Iris pigment epithelial cell (primary cell): ENCODE data around the gene ATAD1.
A peak's percentile ranks its signal among the peaks of the same experiment; 100 is the strongest.
"Not testable (repeated sequence)": the region's sequence is repeated elsewhere in the genome, so short reads cannot be mapped to it uniquely, and the experiment has no call there.

Experiments
- DNase-seq: peaks from one replicate; pipeline ENCODE4 v3.0.0-alpha.2; 2011; ENCODE audit warnings: low read depth

Gene ATAD1

DNA sequence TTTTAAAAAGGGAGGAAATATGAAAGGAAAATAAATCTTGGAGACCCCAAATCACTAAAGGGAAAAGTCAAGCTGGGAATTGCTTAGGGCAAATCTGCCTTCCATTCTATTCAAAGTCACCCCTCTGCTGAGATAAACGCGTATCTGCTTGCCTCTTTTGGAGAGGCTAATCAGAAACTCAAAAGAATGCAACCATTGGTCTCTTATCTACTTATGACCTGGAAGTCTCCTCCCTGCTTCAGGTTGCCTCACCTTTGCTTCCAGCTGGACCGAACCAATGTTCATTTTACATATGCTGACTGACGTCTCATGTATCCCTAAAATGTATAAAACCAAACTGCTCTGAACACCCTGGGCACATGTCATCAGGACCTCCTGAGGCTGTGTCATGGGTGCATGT, 14.7 kb downstream of the ATAD1 start:
- DNase-seq: no peak

GRCh38 chr10:87801813-87802435, 16.1 kb downstream of the ATAD1 start:
- DNase-seq: not testable (repeated sequence)

GRCh38 chr10:87799860-87800259, 18.2 kb downstream of the ATAD1 start:
- no peak for DNase-seq

DNA sequence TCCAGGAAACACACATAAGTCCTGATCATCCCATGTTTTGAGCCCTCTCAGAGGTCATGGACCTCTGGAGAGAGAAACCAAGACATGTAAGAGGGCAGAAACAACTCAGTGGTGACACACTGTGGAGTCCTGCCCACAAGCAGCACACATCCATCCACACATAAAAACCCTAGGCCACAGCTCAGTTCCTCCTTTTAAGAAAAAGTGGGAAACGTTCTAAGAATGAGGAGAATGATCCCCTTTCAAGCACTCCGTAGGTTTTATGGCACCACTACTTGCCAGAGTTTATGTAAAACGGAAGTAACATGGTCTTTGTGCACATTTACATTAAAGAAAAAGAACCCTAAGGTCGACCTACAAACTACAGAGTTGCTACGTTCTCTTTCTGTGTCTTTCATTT, 19.9 kb downstream of the ATAD1 start:
- no peak for DNase-seq

DNA sequence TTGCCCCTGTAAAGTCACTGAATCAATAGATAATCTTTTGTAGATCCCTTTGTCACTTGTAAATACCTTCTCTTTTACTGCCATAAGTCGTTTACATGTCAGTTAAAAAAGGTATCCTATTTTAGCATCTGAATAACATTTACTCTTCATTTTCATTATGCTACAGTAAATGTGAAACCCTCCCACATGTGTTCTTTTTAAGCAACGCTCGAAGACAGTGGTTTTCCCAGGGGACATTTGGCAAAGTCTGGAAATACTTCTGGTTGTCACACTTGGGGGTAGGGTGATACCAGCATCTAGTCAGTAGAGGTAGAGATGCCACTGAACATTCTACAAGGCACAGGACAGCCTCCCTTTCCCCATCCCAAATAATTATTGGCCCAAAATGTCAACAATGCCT, 23.7 kb downstream of the ATAD1 start:
- no peak for DNase-seq

DNA sequence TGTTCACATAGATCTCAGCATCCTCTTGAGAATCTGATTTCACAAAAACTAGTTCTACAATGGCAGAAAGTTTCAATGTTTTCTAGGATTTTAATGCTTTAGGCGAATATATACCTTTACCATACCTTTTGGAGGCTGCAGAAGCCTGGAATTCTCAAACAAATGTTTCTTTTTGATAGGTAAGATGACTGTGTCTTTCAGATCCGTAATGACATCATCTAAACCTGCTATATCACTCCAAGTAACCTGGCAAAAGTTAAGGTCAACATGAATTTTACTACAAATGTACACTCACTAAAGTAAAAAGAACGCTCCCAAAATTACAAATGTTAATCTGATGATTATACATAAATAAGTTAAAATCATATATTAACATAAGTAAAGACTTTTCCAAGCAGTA, 27.8 kb downstream of the ATAD1 start:
- DNase-seq: no peak

DNA sequence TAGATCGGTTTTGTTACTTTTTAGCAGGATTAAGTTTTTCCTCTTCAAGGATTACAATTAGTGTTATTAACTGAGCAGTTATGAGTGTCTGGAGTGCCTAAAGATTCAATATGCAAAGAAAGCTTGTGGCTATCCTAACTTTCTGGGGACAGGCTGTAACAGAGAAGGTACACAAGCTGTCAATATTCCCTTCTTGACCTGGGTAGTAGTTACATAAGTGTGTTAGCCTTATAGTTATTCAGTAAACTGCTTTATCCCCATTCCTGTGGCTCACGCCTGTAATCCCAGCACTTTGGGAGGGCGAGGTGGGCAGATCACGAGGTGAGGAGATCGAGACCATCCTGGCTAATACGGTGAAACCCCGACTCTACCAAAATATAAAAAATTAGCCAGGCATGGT, 31.6 kb downstream of the ATAD1 start:
- no peak for DNase-seq

- no peak for DNase-seq
Observed at GRCh38 chr10:87782721-87783120, 35.3 kb downstream of the ATAD1 start.

DNA sequence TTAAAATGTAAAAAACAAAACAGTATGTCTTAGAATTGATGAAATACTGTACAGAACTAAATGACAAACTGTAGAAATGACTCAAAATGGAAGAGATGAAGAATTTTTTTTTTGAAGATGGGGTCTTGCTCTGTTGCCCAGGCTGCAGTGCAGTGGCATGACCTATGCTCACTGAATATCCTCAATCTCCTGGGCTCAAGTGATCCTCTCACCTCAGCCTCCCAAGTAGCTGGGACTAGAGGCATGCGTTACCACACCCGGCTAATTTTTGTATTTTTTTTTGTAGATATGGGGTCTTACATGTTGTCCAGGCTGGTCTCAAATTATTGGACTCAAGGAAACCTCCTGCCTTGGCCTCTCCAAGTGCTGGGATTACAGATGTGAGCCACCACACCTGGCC, 36.5 kb downstream of the ATAD1 start:
- DNase-seq: no peak

DNA sequence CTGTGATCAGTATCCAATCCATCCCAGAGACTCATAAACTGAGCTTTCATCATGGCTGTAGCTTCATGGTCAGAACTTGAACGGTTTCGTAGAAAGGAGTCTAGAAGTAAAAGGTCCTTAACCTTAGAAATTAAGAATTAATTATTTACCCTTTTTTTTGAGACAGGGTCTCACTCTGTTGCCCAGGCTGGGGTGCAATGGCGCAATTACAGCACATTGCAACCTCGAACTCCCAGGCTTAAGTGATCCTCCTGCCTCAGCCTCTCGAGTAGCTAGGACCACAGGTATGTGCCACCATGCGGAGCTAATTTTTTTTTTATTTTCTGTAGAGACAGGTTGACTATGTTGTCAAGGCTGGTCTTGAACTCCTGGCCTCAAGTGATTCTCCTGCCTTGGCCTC, 41.7 kb downstream of the ATAD1 start:
- DNase-seq: no peak

DNA sequence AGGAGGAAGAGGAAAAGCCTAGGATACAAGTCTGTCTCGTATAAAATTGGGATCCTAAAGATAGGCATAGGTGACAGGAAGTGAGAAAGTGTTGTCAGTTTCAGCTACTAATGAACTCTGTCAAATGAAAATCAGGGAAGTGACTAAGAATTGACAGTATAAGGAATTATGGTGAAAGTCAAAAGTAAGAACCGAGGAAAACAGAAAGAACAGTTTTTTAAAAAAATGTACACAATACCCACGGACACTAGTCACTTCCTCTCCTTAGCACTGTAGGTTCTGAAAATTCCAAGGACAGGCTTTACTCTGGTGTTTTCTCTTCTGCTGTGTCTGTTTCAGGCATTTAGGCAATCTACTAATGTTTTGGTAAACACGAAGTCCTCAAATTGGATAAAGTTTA, 42.3 kb downstream of the ATAD1 start:
- DNase-seq: peak; percentile 76

GRCh38 chr10:87771871-87772500, 46.0 kb downstream of the ATAD1 start:
- peak; percentile 32 for DNase-seq

- peak; percentile 76 for DNase-seq
Observed at GRCh38 chr10:87767253-87767652, 50.8 kb downstream of the ATAD1 start.

- DNase-seq: no peak
Observed at GRCh38 chr10:87765666-87766376, 52.2 kb downstream of the ATAD1 start.

DNA sequence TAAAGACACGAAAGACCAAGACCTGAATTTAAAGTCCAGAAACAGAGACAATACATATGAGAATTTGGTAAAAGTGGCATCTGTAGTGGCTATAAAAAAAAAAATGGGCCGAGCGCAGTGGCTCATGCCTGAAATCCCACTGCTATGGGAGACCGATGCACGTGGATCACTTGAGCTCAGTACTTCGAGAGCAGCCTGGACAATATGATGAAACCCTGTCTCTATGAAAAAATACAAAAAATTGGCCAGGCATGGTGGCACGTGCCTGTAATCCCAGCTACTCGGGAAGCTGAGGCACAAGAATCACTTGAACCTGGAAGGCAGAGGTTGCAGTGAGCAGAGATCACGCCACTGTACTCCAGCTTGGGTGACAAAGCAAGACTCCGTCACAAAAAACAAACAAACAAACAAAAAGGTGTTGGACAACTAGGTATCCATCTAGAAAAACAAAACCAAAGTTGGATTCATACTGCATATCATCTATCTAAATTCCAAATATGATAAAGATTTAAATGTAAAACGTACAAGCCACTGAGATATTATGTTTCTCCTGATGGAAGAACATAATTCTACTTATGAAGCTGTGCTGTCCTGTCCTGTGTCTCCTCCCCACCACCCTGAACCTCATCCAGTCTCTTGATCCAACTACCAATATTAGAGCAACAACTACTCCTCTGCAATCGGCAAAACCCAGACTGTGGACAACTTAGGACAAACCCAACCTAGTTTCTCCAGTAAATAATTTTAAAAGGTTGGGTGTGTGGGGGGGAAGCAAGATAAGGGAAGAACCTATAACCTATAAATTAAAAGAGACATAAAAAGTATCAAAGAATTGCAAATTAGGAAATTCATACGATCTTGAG, 53.7 kb downstream of the ATAD1 start:
- no peak for DNase-seq

DNA sequence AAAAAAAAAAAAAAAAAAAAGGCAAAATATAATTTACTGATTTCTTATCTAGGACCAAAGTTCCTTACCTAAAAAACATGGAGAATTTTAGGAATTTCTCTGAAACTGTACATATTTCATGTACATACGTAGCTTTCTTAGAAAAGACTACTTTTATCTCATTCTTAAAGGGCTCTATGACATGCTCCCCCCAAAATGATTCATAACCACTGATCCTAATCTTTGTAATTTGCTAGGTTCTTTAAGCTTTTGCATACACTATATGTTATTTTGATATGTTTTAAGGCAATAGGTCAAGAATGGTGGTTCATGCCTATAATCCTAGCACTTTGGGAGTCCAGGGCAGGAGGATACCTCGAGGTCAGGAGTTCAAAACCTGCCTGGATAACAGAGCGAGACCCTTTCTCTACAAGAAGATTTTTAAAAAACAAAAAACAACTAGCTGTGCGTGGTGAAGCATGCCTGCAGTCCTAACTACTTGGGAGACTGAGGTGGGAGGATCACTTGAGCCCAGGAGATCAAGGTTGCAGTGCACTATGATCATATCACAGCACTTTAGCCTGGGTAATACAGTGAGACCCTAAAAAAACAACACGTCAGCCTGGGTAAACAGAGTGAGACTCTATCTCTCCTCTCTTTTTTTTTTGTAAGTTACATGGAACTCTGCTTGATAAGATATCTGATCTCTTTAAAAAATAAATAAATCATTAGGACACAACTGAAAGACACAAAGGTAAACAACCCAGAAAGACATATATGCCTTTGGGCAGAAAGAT, 54.8 kb downstream of the ATAD1 start:
- DNase-seq: peak; percentile 46

DNA sequence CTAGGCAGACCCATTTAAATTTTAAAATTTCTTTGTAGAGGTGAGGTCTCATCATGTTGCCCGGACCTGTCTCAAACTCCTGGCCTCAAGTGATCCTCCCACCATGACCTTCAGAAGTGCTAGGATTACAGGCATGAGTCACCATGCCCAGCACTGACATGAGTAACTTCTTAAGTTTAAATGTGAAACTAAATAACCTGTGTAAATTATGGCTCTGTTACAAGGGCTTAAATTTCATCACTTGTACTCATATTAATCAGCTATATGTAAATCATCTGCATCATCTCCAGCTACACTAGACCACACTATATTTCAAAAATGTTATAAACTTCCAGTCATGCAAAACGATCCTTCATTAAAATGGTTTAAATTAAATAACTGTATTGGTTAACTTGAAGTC, 56.1 kb downstream of the ATAD1 start:
- DNase-seq: peak; percentile 92

GRCh38 chr10:87761153-87761552, 56.9 kb downstream of the ATAD1 start:
- DNase-seq: peak; percentile 81

DNA sequence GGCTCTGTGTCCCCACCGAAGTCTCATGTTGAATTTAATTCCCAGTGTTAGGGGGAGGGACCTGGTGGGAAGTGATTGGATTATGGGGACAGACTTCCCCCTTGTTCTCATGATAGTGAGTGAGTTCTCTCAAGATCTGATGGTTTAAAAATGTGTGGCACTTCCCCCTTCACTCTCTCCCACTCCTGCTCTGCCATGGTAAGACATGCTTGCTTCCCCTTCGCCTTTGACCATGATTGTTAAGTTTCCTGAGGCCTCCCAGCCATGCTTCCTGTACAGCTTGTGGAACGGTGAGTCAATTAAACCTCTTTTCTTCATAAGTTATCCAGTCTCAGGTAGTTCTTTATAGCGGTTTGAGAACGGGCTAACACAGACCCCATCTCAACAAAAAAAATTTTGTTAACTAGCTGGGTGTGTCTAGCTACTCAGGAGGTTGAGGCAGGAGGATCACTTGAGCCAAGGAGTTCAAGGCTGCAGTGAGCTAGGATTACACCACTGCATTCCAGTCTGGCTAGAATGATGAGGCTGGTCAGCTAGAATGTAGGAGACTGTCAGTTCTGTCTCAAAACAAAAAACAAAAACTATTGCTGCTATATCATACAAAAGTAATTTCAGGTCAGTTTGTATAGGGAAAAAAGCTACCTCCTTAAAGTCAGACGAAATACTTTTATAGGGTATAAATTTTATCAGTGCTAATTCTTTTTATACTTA, 57.7 kb downstream of the ATAD1 start:
- peak; percentile 78 for DNase-seq

- DNase-seq: no peak
Observed at GRCh38 chr10:87759551-87759950, 58.5 kb downstream of the ATAD1 start.

DNA sequence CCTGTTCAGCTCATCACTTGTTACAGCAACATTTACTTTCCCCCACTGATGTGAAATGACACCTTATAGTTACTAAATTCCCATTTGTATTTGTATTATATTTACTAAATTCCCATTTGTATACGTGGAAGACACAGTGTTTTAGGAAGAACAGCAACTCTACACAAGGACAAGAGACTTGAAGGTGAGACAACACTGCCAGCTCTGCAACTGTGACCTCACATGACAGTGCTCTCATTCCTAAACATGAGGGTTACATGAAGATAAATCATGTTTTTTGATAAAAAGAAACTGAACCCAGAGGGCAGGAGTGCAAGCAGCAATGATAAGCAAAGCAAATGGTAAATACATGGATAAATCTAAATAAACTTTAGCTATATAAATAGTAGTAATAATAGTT, 60.3 kb downstream of the ATAD1 start:
- no peak for DNase-seq
